NOMO-1 treated with dmso at 0.1 percent for 144 hours (cell line): ENCODE measurements around the gene TRERF1.

Source experiments
- DNase-seq: peaks from one replicate; lab custom pipeline; 2025; ENCODE audit not compliant: unreplicated experiment; lab: John Stamatoyannopoulos, UW

TRERF1 gene

DNA sequence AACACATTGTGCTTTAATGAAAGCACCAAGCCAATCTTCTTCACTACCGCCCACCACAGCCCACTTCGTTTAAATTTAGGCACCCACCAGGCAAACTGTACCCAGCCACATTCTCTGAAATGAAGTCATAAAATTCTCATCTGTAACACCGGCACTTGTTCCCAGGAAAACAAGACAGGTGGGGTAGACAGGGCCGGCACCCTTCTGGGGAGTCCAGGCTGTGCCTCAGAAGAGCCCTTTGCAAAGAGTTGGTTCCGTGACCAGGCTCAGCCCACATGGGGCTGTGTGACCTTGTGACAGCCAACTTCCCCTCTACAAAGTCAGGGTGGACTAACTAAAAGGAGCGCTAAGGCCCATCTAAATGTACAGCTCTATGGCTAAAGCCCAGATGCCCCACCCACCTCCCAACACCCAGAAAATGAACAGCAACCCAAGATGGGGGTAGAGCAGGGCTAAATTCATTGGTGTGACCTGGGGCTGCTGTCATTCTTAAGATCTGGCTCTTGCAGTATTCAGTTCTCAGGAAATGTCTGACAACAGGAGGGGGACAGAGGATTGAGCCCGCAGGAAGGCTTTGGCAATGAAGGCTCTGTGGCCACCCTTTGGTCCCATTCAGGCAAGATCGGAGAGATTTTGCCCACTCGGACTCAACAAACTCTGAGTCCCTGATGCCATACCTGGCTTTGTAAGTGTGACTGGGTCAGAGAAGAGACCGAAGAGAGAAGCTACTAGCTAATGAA is 56.7 kb downstream of the TRERF1 start:
- peak; percentile 39 for DNase-seq

DNA sequence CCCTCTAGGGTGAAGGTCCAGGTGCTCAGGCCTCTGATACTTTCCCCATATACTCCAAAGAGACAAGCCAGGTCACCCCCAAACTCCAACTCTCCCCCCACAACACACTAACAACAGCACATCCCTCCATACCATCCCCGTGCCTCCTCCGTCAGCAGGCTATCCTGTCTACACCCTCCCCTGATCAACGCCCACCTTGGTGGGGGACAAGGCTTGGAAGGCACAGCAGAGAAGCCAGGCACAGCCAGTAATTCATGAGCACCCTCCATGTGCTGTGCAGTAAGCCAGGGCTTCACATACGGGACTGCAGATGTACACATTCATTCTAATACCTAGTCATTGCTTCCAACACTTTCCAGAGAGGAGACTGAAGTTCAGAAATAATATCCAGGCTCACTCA is 57.6 kb downstream of the TRERF1 start:
- DNase-seq = no peak

DNA sequence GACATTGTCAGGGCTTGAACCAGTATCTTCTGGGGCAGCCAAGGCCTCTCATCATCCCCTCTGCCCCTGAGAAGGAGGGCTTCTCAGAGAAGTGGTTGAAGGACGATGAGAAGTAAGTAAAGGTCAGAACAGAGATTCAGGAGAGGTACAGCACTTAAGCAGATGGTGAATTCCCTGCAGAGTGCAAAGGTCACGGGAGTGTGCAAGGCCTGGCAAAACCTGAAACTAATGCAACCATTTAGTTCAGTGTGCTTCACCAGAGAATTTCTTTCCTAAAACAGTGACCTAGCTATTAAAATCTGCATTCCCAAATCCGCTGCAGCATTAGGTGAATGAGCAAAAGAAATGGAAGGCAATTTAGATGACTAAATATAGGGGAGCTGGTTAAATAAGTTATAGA is 58.4 kb downstream of the TRERF1 start:
- no peak for DNase-seq

GRCh38 chr6:42392833-42393232 is 58.9 kb downstream of the TRERF1 start:
- DNase-seq = no peak

DNA sequence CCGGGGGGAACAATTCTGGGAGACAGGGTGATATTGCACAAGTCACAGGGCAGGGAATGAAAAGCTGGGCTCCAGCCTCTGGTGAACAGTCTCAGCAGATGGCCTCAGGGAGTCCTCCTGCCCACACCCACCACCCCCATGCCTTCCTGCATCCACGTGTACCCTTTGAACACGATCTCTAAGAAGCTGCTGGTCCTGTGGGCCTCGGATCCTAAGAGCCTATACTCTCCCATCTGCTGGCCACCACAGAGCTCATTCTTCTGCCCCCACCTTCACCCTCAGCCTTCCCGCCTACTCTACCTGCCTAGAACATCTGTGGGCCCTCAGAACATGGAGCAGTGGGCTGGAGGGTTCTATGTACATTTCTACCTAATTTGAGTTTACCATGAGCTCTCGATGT is 60.3 kb downstream of the TRERF1 start:
- DNase-seq = no peak

GRCh38 chr6:42390228-42390934 is 61.3 kb downstream of the TRERF1 start:
- DNase-seq = no peak

- DNase-seq = no peak
Measured at GRCh38 chr6:42389736-42390135, 62.0 kb downstream of the TRERF1 start.

GRCh38 chr6:42388046-42388445 is 63.7 kb downstream of the TRERF1 start:
- no peak for DNase-seq

DNA sequence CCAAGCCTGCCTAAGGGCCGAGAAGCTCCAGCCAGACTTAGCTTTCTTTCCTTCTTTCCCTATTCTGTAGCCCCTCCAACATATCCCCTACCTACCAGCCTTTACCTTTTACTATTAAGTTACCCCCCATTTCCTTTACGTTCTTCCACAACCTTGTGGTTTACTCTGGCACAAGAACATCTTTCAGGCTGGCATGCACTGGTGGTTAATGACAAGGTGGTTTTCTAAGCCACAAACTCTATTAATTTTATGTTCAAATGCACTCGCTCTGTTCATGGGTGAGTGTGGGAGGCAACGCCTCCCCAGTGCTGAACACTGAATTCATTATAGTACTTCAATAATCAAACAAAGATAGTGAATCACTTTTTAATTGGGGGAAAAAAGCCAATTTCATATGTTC is 64.4 kb downstream of the TRERF1 start:
- DNase-seq = peak; percentile 22

DNA sequence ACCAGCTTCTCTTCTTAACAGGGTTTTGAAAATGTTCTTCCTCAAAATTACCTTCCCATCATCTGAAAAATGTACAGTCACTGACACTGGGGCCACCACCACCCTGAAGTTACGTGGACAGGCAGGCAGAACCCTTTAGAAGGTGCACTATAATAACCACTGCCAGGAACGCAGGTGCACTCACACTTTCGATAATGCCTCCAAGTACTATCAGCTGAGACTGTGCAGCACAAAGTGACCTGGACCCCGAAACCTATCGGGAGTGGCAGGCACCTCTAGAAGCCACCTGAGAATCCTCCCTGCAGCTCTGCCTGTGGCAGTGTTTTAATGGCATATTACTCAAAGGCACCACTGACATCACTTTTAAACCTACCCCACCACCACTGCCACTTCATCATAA is 66.4 kb downstream of the TRERF1 start:
- no peak for DNase-seq

DNA sequence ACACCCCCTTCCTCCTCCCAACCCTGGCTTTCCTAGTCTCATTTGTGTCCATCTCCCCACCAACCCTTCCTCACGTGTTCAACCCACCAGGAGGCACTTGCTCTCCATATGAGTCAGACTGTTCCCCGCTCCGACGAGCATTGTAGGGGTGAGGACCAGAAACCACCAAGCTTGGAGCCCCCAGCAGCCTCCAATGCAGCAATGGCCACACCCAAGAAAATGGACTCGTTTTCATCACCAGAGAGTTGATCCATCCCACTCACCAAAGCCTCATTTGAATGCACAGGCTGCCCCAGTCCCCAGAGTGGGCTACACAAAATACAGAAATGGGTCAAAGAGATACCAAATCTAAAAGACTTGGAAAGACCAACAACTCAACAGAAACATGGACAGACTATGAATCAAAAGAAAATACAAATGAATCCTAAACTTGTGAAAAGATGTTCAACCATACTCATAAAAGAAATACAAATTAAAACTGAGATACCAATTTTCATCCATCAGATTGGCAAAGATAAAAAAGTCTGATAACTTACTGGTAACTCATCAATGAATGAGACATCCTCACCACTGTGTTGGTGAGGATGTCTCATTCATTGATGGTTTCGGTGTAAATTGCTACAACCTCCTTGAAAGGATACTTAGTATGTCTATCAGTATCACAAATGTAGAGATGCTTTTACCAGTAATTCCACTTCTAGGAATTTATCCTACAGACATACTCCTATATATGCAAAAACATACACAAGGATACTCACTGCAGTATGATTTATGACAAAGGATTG is 68.1 kb downstream of the TRERF1 start:
- no peak for DNase-seq

- no peak for DNase-seq
Measured at GRCh38 chr6:42381850-42382249, 69.9 kb downstream of the TRERF1 start.

DNA sequence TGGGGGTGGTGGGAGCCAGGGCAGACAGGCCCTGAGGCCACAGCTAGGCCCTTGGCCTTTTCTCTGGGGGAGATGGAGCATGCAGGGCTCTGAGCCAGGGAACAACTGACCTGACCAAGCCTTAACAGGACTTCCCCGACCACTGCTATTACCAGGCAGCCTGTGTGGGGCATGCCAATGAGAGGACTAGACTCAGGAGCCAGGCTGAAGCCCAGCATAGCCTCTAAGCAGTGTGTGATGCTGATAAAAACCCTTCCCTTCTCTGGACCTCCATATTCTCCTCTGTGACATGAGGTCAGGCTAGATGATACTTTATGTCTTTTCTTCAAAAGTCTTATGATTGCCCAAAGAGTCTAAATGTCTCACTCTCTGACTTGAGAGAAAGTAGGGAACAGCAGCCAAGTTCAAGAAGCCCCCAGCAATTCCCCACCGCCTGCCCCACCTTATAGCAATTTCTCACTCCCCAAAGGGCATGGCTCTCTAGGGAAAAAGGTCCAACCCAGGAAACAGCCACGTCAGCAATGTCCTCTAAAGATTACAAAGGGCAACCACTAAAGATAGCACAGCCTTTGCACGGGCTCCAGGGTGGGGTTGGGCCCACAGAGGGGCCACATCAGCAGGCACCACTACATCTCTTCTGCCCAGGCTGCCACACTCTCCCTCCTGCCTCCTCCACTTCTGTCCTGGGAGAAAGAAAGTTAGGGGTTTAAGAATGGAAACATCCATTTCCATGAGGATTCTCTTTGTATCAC is 71.3 kb downstream of the TRERF1 start:
- no peak for DNase-seq

GRCh38 chr6:42378536-42378935 is 73.2 kb downstream of the TRERF1 start:
- peak; percentile 59 for DNase-seq

DNA sequence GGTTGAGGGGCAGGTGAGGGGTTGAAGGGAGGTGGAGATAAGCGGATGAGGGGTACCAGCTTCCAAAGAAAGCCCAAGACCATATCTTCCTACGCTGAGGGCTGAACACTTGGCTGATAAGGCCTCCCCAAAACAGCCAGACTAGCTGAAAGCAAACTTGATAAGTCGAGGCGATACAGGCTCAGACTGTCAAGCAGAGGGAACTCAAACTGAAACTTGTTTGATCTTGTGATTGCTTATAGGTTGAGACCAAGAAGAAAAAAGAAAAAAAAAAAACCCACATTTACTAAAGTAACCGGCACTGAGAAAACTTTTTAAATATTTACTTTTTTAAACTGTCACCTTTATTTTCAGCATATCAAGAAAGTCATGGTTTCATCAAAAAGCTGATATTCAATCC is 73.6 kb downstream of the TRERF1 start:
- no peak for DNase-seq

GRCh38 chr6:42375007-42375635 is 76.6 kb downstream of the TRERF1 start:
- no peak for DNase-seq

GRCh38 chr6:42374018-42374669 is 77.6 kb downstream of the TRERF1 start:
- peak; percentile 14 for DNase-seq

DNA sequence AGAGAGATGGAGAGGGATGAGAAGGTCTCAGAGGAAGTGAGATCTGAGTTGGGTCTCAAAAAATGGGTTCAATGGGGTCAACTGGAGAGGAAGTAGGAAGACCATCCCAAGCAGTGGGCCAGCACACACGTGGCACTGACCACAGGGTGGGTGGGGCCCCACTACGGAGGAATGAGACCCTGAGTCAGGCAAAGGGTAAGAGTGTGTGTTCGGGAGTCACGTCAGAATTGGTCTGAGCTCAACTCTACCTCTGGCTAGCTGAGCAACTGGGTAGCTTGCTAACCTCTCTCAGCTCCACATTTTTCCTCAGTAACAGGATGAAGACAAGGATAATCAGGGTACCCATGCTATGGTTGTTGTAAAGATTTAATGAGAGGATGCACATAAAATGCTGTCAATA is 79.0 kb downstream of the TRERF1 start:
- no peak for DNase-seq

DNA sequence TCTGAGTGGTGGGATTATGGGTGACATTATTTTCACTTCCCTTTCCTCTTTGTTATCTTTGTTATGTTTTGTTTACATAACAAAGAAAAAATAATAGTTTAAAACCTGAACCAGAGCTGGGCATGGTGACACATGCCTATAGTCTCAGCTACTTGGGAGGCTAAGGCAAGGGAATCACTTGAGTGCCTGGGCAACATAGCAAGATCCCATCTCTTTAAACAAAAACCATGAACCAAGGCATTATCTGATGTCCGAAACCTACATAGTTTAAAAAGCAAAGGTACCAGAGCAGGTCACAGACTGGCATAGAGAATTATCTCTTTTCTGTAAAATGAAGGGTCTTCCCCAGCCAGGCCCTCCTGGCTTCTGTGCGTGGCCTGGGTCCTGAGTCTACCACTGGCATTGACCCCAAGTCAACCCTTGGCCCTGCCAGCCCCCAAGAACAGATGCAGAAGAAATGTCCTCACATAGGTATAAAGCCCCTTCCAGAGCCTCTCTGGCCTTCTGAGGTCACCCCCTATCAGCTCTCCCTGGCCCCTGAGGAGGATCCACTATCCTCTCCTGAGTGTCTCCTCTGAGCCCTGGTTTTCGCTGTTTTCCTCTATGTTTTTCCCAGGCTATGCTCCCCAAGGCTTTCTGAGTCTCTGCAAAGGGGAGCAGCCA is 81.3 kb downstream of the TRERF1 start:
- no peak for DNase-seq

DNA sequence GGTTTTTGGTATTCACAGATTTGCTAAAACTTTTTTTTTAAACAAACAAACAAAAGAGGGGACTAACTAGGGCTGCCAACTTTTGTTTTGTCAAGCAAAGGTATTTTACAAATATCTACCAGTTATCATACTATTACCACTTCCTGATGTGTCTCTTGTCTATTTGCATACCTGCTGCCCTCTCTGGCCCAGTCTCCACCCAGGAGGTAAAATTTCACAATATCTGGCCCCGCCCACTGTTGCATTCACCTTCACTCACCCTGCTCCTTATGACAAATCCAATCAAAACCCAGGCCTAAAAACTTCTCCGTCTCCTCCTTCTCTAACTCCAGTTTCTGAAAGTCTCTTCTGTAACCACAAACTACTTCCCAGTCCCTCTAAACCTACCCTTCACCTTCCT is 82.2 kb downstream of the TRERF1 start:
- peak; percentile 34 for DNase-seq
